Omental fat pad (tissue), 4 donors: ENCODE results near the gene COL23A1. TPM values are rescaled to one million over a fixed set of nuclear protein-coding genes. Genes with fewer than 3 reads are reported as not detected.

Experiments
- ATAC-seq: fragments of 150-250 bp; one replicate; pipeline ENCODE4 v1.9.1; 2016; ENCODE audit warnings: mild to moderate bottlenecking, moderate library complexity; ENCODE audit not compliant: low FRiP score
- DNase-seq: peaks from one replicate; pipeline ENCODE4 v3.0.0-alpha.2; 2019; ENCODE audit warnings: low spot score
- total RNA-seq, 4 donors: library from RNA; depleted of rRNA; stranded (reverse); fragments of >200 nt; gene quantifications; one replicate each; pipeline ENCODE4 v1.1.0, GENCODE V29; 2016
- TF ChIP-seq, protein P1 (sequence below), 3 donors: fragments of 450-650 bp; IDR thresholded peaks; one replicate each; pipeline ENCODE4 v1.5.1; 2016 to 2017; ENCODE audit warnings: antibody characterized with exemption in 3 of 3, mild to moderate bottlenecking in 3 of 3, moderate library complexity in 2 of 3

The COL23A1 gene
- total RNA-seq, 4 donors from 2014 or later, result 0.12 to 1.0 (median 0.49) TPM

DNA sequence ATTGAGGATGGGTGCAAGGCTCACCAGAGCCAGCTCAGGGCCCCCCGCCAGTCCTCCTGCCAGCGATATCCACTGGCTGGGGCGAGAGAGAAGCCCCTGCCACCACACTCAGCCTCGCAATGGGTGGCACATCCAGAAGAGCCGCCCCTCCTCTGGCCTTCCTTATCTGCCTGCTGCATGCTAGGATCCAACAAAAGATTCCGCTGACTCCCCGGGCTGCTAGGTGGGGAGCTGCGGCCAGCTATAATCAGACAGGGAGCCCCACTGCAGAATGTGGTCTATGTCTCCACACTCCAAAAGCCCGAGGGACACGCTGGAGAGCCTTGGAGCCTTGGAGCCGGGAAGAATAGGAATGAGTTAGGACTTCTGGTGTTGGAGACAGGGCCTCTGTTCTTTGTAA, 32.8 kb downstream of the COL23A1 start:
- no peak for DNase-seq
- TF ChIP-seq, protein P1, sequence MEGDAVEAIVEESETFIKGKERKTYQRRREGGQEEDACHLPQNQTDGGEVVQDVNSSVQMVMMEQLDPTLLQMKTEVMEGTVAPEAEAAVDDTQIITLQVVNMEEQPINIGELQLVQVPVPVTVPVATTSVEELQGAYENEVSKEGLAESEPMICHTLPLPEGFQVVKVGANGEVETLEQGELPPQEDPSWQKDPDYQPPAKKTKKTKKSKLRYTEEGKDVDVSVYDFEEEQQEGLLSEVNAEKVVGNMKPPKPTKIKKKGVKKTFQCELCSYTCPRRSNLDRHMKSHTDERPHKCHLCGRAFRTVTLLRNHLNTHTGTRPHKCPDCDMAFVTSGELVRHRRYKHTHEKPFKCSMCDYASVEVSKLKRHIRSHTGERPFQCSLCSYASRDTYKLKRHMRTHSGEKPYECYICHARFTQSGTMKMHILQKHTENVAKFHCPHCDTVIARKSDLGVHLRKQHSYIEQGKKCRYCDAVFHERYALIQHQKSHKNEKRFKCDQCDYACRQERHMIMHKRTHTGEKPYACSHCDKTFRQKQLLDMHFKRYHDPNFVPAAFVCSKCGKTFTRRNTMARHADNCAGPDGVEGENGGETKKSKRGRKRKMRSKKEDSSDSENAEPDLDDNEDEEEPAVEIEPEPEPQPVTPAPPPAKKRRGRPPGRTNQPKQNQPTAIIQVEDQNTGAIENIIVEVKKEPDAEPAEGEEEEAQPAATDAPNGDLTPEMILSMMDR (IDR thresholded peaks at IDR 0.05), result no peak
- ATAC-seq, result no peak

- ATAC-seq, result no peak
- DNase-seq, result no peak
- TF ChIP-seq, protein P1 (IDR thresholded peaks at IDR 0.05), result no peak
Measured at GRCh38 chr5:178555771-178556211, 34.4 kb downstream of the COL23A1 start.

GRCh38 chr5:178555005-178555404, 35.2 kb downstream of the COL23A1 start:
- TF ChIP-seq, protein P1 (IDR thresholded peaks at IDR 0.05), result no peak
- DNase-seq (no peak), ATAC-seq (no peak)

- no peak for ATAC-seq
- TF ChIP-seq, protein P1 (IDR thresholded peaks at IDR 0.05), result no peak
- DNase-seq, result no peak
Measured at GRCh38 chr5:178554311-178554710, 35.9 kb downstream of the COL23A1 start.

DNA sequence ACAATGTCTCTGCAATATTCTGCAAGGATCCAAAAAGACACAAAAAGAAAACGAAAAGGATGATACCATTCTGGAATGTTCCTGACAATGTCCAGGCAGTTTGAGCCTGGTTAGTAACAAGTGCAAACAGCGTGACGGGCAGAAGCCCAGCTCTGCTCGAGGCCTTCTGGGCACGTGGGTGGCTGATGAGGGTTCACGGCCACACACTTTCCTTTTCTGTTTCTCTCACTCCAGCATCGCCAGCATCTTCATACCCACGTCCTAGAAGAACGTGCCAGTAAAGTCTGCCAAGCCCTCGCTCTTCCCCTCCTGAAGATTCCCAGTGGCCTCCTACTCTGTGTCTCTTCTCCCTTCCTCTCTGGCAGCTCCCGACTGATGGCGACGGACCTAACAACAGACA, 36.7 kb downstream of the COL23A1 start:
- ATAC-seq (no peak), DNase-seq (no peak)
- TF ChIP-seq, protein P1 (IDR thresholded peaks at IDR 0.05), result no peak

GRCh38 chr5:178551468-178551867, 38.7 kb downstream of the COL23A1 start:
- TF ChIP-seq, protein P1 (IDR thresholded peaks at IDR 0.05), result no peak
- DNase-seq (no peak), ATAC-seq (no peak)

DNA sequence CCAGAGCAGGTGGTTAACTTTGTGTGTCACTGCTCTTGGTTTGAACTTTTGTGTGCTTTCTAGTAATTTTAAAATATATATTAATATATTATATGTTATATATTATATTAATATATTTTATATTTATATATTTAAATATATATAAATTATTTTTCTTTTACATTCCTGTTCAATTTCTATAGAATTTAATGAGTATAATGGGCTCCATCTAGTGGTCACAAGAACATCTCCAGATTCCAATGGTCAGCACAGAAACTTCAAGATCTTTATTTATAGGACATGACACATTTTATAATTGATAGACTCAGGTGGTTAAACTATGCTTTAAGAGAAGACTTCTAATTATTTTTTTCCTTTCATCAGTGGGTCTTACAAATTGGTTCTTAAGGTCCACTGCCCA, 39.1 kb downstream of the COL23A1 start:
- ATAC-seq, result no peak
- no peak for DNase-seq
- TF ChIP-seq, protein P1 (IDR thresholded peaks at IDR 0.05), result no peak
